ENCODE results near the gene SCN9A.
"Not testable (repeated sequence)": the region's sequence is repeated elsewhere in the genome, so short reads cannot be mapped to it uniquely, and the experiment has no call there.

SCN9A gene

GRCh38 chr2:166334805-166335204, 40.9 kb downstream of the SCN9A start:
- no peak for DNase-seq (ENCODE audit: low read depth)

GRCh38 chr2:166333801-166334200, 41.9 kb downstream of the SCN9A start:
- DNase-seq (ENCODE audit: low read depth), result no peak

- DNase-seq (ENCODE audit: low read depth), result no peak
Measured at GRCh38 chr2:166332106-166332505, 43.6 kb downstream of the SCN9A start.

GRCh38 chr2:166331468-166331867, 44.3 kb downstream of the SCN9A start:
- no peak for DNase-seq (ENCODE audit: low read depth)

- no peak for DNase-seq (ENCODE audit: low read depth)
Measured at GRCh38 chr2:166329465-166329864, 46.3 kb downstream of the SCN9A start.

- DNase-seq (ENCODE audit: low read depth), result no peak
Measured at GRCh38 chr2:166328147-166328546, 47.6 kb downstream of the SCN9A start.

GRCh38 chr2:166321076-166321475, 54.7 kb downstream of the SCN9A start:
- no peak for DNase-seq (ENCODE audit: low read depth)

GRCh38 chr2:166314022-166314759, 61.6 kb downstream of the SCN9A start:
- no peak for DNase-seq (ENCODE audit: low read depth)

GRCh38 chr2:166312863-166313262, 62.9 kb downstream of the SCN9A start:
- DNase-seq (ENCODE audit: low read depth), result not testable (repeated sequence)

GRCh38 chr2:166307326-166307725, 68.4 kb downstream of the SCN9A start:
- no peak for DNase-seq (ENCODE audit: low read depth)

GRCh38 chr2:166304656-166305055, 71.1 kb downstream of the SCN9A start:
- DNase-seq (ENCODE audit: low read depth), result no peak

GRCh38 chr2:166302036-166302435, 73.7 kb downstream of the SCN9A start:
- no peak for DNase-seq (ENCODE audit: low read depth)

- DNase-seq (ENCODE audit: low read depth), result no peak
Measured at GRCh38 chr2:166297951-166298350, 77.8 kb downstream of the SCN9A start.

- no peak for DNase-seq (ENCODE audit: low read depth)
Measured at GRCh38 chr2:166293984-166294383, 81.8 kb downstream of the SCN9A start.

GRCh38 chr2:166285215-166285614, 90.5 kb downstream of the SCN9A start:
- no peak for DNase-seq (ENCODE audit: low read depth)

GRCh38 chr2:166284359-166284758, 91.4 kb downstream of the SCN9A start:
- no peak for DNase-seq (ENCODE audit: low read depth)

- DNase-seq (ENCODE audit: low read depth), result no peak
Measured at GRCh38 chr2:166282154-166282553, 93.6 kb downstream of the SCN9A start.

- no peak for DNase-seq (ENCODE audit: low read depth)
Measured at GRCh38 chr2:166278856-166279255, 96.9 kb downstream of the SCN9A start.

- no peak for DNase-seq (ENCODE audit: low read depth)
Measured at GRCh38 chr2:166270376-166270775, 105.4 kb downstream of the SCN9A start.

GRCh38 chr2:166269322-166269721, 106.4 kb downstream of the SCN9A start:
- DNase-seq (ENCODE audit: low read depth), result no peak

GRCh38 chr2:166257859-166258258, 117.9 kb downstream of the SCN9A start:
- no peak for DNase-seq (ENCODE audit: low read depth)

GRCh38 chr2:166256896-166257295, 118.8 kb downstream of the SCN9A start:
- DNase-seq (ENCODE audit: low read depth), result no peak

- no peak for DNase-seq (ENCODE audit: low read depth)
Measured at GRCh38 chr2:166249318-166249717, 126.4 kb downstream of the SCN9A start.

GRCh38 chr2:166246901-166247300, 128.8 kb downstream of the SCN9A start:
- DNase-seq (ENCODE audit: low read depth), result no peak
